GM18873 (cell line): Measurements from ENCODE around the gene DNMT3L.
"Not testable (repeated sequence)": the region's sequence is repeated elsewhere in the genome, so short reads cannot be mapped to it uniquely, and the experiment has no call there.

Source experiments
- ATAC-seq: cut with Tn5 transposase; IDR thresholded peaks from one replicate; pipeline ENCODE4 v1.9.1; 2021; ENCODE audit warnings: mild to moderate bottlenecking, moderate library complexity, moderate number of reproducible peaks; ENCODE audit not compliant: unreplicated experiment, low FRiP score

The DNMT3L gene

DNA sequence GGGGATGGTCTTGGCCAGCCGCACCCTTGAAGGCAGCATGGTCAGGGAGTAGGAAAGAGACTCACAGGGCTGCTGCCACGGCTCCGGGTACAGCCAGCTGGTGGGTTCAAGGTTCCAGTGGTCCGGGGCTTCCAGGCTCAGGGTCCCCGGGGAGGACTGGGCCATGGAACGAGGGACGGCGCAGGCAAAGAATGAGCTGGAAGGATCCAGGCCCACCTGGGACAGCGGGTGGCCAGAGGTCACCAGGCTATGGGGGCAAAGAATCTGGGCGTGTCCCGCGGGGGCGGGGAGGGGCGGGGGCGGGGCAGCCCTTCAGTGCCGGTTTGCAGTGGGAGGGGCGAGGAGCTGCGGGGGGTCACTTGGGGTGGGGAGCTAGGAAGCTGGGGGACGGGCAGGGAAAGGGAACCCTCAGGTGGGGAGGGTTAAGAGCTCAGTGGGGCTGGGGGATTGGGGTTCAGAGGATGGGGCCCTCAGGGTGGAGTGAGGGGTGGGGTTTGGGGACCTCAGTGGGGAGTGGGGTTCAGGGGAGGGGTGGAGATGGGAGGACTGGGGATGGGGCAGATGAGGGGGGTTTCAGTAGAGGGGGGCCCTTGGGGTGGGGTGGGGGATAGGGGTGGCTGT is at the start of gene DNMT3L:
TSS of gene DNMT3L (minus strand) at position 223 of the 621 bp plus-strand sequence. CDS start 638 bp downstream, outside the sequence.
- ATAC-seq, result no peak

DNA sequence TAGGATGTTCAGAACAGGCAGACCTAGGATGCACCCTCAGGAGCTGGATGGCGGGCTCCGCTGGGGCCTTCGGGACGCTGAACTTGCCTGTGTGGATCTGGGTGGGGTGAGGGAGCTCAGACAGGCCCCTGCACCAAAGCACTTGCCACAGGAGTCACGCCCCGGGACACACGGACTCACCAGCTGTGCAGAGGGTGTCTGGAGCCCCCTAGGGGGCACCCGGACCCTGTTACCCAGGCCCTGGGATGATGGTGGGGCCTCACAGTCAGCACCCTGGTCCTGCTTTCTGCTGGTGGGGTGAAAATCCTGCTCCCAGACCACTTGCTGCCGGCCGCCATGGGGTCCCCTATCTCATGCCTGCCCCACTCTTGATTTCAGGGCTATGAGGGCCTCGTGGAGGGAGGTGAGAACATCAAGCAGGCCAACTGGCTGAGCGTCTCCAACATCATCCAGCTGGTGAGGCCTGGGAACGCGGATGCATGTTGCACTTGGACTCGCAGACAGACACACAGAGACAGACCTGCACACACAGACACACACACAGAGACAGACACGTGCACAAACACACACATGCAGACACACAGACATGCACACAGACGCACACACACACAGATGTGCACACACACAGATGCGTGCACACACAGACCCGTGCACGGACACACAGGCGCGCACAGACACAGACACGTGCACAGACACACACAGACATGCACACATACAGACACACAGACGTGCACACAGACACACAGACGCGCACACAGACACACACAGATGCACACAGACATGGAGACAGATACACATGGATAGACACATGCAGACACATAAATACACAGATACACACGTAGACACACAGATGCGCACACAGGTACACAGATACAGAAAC is 49.2 kb upstream of the DNMT3L start:
- ATAC-seq, result no peak

DNA sequence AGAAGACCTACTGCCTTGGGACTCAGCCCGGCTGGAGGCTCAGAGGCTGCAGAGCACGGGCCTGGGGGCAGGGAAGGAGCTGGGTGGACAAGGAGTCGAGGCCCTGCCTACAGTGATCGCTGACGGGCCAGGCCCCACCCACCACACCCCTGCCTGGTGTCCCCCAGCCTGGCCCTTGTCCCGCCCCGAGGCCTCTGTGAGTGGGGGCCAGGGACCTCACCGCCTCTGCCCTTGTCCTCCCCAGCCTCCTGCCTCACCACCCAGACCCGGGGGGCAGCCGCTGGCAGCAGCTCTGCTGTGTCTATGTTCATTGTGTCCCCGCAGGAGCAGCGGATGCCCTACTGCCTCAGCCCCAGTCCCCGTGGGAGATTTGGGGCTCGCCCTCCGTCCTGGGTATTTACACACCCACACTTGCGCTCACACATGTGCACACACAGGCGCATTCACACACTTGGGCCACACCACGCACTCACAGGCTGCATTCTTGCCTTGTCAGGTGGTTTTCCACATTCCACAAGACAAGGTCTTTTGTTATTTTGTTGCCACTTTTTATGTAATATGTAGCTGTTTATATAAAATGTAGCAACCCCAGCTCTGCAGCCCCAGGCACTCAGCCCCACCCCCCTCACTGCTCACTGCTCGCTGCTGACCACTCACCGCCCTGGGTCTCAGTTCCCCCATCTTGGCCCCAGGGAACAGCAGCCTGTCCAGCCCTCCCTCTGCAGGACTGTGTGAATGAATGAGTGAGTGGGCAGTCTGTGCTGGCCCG is 45.4 kb upstream of the DNMT3L start:
- ATAC-seq, result no peak

DNA sequence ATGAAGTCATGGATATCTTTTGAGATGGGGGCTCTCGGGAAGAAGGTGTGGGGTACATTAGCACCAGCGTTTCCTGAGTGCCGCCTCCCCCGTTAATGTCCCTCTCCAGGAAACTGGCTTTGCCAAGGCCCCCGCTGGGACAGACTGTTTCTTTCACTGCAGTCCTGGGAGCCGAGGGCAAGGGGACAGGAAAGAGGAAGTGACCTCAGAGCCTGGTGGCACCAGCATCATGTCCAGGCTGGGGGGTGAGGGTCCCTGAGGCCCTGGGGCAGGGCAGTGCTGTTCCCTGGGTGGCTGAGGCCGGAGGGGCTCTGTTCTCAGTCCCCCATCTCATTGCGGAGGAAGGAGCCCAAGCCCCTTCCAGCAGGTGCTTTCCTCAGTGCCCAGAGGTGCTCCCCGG is 44.0 kb upstream of the DNMT3L start:
- ATAC-seq, result no peak

DNA sequence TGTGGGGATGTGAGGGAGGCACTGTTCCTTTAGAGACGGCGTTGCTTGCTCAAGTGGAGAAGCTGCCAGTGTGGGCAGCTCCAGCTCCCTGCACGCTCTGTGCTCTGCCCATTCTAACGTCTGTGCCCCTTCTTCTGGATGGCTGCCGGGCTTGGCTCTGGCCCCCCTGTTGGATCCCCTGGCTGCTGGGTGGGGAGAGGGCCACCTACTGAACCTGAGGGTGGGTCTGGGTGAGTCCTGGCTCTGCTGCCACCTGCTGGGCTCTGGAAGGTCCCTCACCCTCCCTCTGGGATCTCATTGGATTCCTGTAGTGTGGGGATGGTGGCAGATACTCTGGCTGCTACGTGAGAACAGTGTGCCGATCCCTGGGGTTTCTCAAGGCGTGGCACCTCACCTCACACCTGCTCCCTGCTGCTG is 43.2 kb upstream of the DNMT3L start:
- no peak for ATAC-seq

DNA sequence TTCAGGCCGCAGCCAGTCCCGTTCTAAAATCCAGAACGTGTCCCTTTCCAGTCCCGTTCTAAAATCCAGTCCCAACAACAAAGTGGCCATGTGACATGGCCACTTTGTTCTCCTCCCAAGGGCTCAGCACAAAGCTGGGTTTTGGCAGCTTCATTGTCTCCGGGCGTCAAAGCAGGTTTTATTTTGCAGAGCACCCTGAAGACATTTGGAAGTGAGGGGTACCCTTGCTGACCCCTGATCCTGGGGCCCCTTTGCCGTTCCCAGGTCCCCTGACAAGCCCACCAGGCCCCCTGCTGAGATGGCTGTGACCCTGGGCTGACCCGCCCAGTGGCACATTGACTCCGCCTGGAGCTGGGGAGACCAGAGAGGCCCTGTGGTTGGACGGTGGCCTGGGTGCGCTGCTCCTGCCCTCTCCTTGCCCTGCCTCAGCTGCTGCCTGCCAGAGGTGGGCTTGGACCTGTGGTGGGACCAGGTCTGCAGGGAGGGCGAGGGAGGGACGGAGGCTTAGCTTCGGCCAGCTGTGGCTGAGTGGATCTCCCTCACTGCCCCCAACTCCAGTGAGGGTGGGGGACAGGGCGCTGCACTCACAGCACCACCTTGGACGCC is 42.4 kb upstream of the DNMT3L start:
- ATAC-seq, result no peak

DNA sequence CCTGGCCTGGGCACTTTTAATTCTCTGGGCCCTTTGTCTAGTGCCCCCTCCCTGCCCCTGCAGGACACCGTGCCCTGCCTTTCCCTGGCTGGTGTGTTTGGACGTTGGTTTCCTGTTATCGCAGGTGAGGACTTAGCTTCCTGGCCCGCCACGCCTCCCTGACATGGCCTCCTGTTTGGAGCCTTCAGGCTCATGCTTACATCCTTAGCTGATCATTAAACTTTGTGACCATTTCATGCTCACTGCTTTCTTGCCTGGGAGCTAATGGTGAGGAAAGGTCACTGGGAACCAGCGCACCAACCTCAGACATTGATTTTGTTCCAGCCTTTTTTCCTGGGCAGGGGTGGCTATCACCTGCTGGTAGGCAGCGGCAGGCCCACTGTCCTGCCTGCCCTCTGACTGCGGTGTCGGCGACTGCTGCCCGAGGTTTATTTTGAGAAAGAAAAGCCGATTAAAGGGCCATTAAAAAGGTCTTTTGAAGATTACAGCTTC is 41.8 kb upstream of the DNMT3L start:
- no peak for ATAC-seq

DNA sequence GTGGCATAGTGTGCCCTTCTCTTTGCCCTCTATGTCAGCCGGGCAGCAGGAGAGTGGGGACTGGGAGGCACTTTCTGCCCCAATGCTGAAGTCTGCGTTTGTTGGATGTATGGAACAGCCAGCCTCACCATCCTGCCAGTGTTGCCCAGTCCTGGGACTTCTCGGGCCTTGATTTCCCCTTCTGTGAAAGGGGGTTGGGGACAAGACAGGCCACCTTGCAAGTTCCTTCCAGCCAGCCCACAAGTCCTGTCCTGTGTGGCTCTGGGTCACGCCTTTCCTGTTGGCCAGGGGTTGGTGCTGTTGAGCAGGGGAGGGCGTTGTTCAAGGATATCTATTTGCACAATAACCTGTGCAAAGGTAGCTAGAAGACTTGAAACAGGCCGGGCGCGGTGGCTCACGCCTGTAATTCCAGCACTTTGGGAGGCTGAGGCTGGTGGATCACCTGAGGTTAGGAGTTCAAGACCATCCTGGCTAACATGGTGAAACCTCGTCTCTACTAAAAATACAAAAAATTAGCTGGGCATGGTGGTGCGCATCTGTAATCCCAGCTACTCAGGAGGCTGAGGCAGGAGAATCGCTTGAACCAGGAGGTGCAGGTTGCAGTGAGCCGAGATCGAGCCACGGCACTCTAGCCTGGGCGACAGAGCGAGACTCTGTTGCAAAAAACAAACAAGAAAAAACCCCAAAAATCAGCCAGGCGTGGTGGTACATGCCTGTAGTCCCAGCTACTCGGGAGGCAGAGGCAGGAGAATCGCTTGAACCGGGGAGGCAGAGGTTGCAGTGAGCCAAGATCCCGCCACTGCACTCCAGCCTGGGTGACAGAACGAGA is 41.1 kb upstream of the DNMT3L start:
- not testable (repeated sequence) for ATAC-seq

DNA sequence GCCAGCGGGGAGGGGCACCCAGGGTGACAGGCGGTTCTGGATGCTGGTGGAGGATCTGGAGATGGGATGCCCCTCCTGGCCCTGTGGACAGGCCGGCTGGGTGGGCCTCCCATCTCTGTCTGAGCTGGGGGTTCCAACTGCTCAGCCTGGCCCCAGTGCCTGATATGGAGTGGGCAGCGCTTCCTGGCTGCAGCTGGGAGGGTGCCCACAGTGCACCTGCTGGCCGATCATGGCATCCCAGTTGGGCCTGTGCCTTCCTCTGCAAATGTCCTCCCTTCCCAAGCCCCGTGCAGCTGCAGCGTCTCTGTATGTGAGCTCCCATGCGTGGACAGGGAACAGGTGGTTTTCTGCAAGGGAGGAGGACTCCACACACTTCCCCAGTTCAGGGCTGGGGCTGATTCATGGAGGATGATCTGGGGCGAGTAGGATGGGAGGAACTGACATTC is 40.3 kb upstream of the DNMT3L start:
- ATAC-seq, result no peak

DNA sequence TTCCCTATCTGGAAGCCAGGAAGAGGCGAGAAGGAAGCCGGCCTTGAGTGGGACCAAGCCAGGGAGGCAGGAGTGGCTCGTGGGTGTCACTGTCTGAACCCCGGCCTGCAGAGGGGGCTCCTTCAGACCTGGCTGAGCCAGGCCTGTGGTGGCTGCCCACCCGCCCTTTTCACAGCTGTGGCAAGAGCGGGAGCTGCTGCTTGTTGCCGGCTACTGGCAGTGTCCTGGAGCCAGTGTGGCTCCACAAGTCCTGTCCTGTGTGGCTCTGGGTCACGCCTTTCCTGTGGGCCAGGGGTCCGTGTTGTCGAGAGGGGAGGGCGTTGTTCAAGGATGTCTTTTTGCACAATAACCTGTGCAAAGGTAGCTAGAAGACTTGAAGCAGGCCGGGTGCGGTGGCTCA is 39.4 kb upstream of the DNMT3L start:
- ATAC-seq, result no peak

DNA sequence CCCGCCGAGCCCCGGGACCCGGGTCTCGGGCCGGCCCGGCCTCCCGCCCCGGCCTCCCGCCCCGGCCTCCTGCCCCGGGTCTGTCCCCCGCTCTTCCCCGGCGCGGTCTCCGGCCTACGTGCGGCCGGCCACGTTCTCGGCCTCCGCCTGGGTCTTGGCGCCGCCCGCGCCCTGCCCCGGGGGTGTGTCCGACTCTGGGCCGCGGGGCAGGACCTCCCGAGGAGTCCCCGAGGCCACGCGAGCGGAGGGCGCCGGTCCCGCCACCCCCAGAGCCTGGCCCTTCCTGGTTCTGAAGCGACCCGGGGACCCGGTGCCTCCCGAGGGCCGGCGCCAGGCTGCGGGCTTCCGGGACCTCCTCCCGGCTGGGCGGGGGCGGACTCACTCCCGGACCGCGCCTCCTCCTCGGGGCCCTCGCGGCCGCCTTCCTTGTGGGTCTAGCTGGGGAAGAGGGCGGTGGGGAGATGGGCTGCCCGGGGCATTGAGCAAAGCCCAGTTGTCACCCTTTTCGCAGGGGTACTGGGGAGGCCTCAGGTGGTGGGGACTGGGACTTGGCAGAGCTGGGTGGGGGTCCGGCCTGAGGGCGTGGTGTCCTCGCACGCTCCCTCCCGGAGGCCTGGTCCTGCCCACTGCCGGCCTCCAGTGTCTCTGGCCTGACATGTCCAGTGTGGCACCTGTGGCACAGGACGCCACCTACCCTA is 38.7 kb upstream of the DNMT3L start:
- no peak for ATAC-seq

DNA sequence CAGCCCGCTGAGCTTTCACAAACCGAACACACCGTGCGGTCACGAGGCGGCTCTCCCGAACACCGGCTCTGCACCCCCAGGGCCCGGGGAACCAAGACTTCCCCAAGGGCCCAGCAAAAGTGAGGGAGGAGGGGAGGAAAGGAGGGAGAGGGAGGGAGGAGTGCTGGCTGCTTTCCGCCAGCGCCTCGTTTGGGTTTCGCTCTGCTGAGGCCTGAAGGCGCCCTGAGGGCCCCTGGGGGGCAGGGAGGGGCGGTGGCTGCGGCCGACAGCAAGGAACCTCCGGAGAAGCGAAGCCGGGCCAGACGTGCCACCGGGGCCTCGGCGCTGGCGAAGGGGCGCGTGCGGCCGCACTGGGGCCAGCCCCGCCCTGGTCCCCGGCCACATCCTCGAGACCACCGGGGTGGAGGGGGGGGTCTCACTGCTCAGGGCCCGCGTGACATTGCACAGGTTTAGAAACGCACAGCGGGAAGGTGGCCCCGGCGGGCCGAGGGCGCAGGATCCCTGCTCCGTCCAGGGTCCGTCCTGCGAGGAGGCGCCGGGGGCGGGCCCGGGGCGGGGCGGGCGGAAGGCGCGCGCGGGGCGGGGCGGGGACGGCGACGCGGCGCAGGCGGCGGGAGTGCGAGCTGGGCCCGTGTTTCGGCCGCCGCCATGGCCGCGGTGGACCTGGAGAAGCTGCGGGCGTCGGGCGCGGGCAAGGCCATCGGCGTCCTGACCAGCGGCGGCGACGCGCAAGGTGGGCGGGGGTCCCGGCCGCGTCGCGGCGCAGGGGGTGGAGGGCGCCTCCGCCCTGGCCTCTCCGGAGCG is 38.0 kb upstream of the DNMT3L start, which contains the start of gene PFKL:
TSS of gene PFKL (plus strand) at position 596 of the 804 bp plus-strand sequence. CDS start at position 649, 53 bp downstream.
- ATAC-seq, result no peak

DNA sequence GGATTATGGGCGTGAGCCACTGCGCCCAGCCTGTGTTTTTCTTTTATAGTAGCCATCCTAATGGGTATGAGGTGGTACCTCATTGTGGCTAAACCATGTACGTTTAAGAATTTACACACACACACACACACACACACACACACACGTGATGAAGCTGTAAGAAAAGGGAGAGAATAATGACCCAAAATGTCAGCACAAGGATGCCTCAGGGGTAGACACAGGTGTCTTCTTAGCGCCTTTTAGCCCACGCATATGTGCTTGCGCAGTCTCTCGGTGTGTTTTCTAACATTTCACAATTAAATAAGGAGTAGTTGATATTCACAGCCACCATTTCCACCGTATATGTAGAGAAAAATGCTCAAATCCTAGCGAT is 37.4 kb upstream of the DNMT3L start:
- ATAC-seq, result no peak

DNA sequence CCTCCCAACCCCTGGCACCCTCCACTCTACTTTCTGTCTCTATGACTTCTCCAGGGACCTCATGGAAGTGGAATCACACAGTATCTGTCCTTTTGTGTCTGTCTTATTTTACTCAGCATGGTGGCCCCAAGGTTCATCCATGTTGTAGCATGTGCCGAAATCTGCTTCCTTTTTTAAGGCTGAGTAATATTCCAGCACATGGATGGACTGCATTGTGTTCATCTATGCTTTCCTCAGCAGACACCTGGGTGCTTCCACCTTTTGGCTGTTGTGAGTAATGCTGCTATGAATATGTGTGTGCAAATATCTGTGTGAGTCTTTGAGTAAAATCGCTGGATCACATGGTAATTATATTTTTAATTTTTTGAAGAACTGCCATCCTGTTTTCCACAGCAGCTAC is 36.6 kb upstream of the DNMT3L start:
- ATAC-seq, result no peak

DNA sequence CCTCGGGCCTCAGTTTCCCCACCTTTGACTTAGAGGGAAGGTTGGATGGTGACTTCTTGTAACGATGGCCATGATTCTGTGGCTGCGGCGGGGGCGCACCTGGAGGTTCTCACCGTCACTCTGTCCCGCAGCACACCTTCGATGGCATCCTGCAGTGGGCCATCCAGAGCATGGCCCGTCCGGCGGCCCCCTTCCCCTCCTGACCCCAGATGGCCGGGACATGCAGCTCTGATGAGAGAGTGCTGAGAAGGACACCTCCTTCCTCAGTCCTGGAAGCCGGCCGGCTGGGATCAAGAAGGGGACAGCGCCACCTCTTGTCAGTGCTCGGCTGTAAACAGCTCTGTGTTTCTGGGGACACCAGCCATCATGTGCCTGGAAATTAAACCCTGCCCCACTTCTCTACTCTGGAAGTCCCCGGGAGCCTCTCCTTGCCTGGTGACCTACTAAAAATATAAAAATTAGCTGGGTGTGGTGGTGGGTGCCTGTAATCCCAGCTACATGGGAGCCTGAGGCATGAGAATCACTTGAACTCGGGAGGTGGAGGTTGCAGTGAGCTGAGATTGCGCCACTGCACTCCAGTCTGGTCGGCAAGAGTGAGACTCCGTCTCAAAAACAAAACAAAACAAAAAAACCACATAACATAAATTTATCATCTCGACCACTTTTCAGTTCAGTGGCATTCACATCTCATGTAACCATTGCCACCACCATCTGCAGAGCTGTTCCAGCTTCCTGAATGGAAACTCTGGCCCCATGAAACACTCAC is 36.0 kb upstream of the DNMT3L start:
- no peak for ATAC-seq

DNA sequence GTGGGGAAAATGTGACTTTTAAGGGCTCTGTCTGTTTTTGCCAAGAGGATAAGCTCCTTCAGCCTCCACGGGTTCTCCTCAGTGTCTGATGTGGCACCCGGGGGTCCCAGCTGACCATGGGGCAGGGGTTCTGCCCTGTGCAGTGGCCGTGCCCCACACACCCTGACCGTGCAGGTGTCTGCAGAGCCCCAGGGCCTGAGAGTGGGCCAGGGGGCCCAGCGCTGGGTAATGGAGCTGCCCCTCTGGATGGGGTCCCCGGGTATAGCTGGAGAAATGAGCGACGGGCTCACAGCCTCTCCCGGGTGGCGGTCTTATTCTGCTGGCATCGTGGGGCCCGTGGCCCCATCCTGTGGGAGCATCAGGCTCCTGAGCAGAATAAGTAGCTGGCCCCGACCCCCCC is 35.2 kb upstream of the DNMT3L start:
- no peak for ATAC-seq

DNA sequence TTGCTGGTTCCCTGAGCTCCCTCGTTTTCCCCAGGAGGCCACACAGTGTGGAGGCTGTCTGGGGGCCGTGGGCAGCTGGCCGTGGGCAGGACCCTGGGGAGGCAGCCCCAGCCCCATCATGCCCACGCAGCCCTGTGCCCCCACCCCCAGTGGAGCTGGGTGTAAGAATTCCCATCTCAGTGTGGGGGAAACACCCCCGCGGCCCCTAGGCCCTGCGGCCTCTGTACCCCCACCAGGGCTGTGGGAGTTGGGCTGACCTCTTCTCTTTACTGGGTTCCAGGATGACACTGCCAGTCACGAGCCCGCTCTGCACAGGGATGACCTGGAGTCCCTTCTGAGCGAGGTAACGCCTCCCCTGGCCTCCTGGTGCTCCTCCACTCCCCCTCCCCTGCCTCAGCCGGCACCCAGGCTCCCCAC is 34.4 kb upstream of the DNMT3L start:
- ATAC-seq, result no peak
